ENCODE results near the gene CDH11.

CDH11 gene

GRCh38 chr16:65024767-65025178, 97.1 kb downstream of the CDH11 start:
- no peak for DNase-seq (ENCODE audit: low read depth, low spot score)

- DNase-seq (ENCODE audit: low read depth, low spot score): no peak
Observed at GRCh38 chr16:65023802-65024201, 98.1 kb downstream of the CDH11 start.

- DNase-seq (ENCODE audit: low read depth, low spot score): no peak
Observed at GRCh38 chr16:65021852-65022595, 99.8 kb downstream of the CDH11 start.

GRCh38 chr16:65016754-65017153, 105.1 kb downstream of the CDH11 start:
- no peak for DNase-seq (ENCODE audit: low read depth, low spot score)

GRCh38 chr16:65015599-65015998, 106.3 kb downstream of the CDH11 start:
- DNase-seq (ENCODE audit: low read depth, low spot score): no peak

- no peak for DNase-seq (ENCODE audit: low read depth, low spot score)
Observed at GRCh38 chr16:65012357-65012756, 109.5 kb downstream of the CDH11 start.

GRCh38 chr16:65010125-65010524, 111.7 kb downstream of the CDH11 start:
- no peak for DNase-seq (ENCODE audit: low read depth, low spot score)

- DNase-seq (ENCODE audit: low read depth, low spot score): no peak
Observed at GRCh38 chr16:65005696-65006095, 116.2 kb downstream of the CDH11 start.

- no peak for DNase-seq (ENCODE audit: low read depth, low spot score)
Observed at GRCh38 chr16:65004570-65004969, 117.3 kb downstream of the CDH11 start.

GRCh38 chr16:65003621-65004020, 118.2 kb downstream of the CDH11 start:
- no peak for DNase-seq (ENCODE audit: low read depth, low spot score)

GRCh38 chr16:65002265-65002664, 119.6 kb downstream of the CDH11 start:
- no peak for DNase-seq (ENCODE audit: low read depth, low spot score)

- no peak for DNase-seq (ENCODE audit: low read depth, low spot score)
Observed at GRCh38 chr16:65000654-65001053, 121.2 kb downstream of the CDH11 start.

- DNase-seq (ENCODE audit: low read depth, low spot score): no peak
Observed at GRCh38 chr16:64997751-64998150, 124.1 kb downstream of the CDH11 start.

GRCh38 chr16:64997121-64997520, 124.7 kb downstream of the CDH11 start:
- no peak for DNase-seq (ENCODE audit: low read depth, low spot score)

GRCh38 chr16:64996641-64997040, 125.2 kb downstream of the CDH11 start:
- no peak for DNase-seq (ENCODE audit: low read depth, low spot score)

- no peak for DNase-seq (ENCODE audit: low read depth, low spot score)
Observed at GRCh38 chr16:64993464-64993863, 128.4 kb downstream of the CDH11 start.

GRCh38 chr16:64991001-64991400, 130.9 kb downstream of the CDH11 start:
- DNase-seq (ENCODE audit: low read depth, low spot score): no peak

- no peak for DNase-seq (ENCODE audit: low read depth, low spot score)
Observed at GRCh38 chr16:64990101-64990500, 131.8 kb downstream of the CDH11 start.

GRCh38 chr16:64989050-64989449, 132.8 kb downstream of the CDH11 start:
- no peak for DNase-seq (ENCODE audit: low read depth, low spot score)

- DNase-seq (ENCODE audit: low read depth, low spot score): peak; percentile 48
Observed at GRCh38 chr16:64983963-64984362, 137.9 kb downstream of the CDH11 start.

- no peak for DNase-seq (ENCODE audit: low read depth, low spot score)
Observed at GRCh38 chr16:64983231-64983630, 138.6 kb downstream of the CDH11 start.

GRCh38 chr16:64982581-64982980, 139.3 kb downstream of the CDH11 start:
- no peak for DNase-seq (ENCODE audit: low read depth, low spot score)

GRCh38 chr16:64981568-64982281, 140.1 kb downstream of the CDH11 start:
- DNase-seq (ENCODE audit: low read depth, low spot score): no peak
